Stomach (tissue), 4 donors: ENCODE results near the gene CAPN14.

Experiments used
- CTCF ChIP-seq, 7 experiments: fragments of 450-650 bp in 4 of 7; fragments of 200-600 bp in 3 of 7; sonication (generic) in 3 of 7; IDR thresholded peaks; one replicate each; pipeline ENCODE4 v1.5.1; 2016 to 2019; ENCODE audit warnings: antibody characterized with exemption in 7 of 7, control low read depth in 2 of 7, mild to moderate bottlenecking in 1 of 7
- EP300 ChIP-seq: sonication (generic); formaldehyde crosslinking; IDR thresholded peaks from one replicate; pipeline ENCODE4 v1.6.1; 2017; ENCODE audit warnings: antibody characterized with exemption
- POLR2A ChIP-seq, 4 donors: fragments of 450-650 bp; IDR thresholded peaks; one replicate each; pipeline ENCODE4 v1.6.1; 2016; ENCODE audit warnings: antibody characterized with exemption in 4 of 4, control low read depth in 2 of 4, mild to moderate bottlenecking in 1 of 4, moderate library complexity in 1 of 4
- POLR2AphosphoS5 ChIP-seq, 3 donors: sonication (generic); formaldehyde crosslinking; IDR thresholded peaks; one replicate each; pipeline ENCODE4 v1.6.1; 2016; ENCODE audit warnings: antibody characterized with exemption in 3 of 3

- no peak for TF ChIP-seq CTCF (IDR thresholded peaks at IDR 0.05)
- TF ChIP-seq POLR2A (IDR thresholded peaks at IDR 0.05) = no peak
- TF ChIP-seq EP300 = no peak
- TF ChIP-seq POLR2AphosphoS5 (IDR thresholded peaks at IDR 0.05) = no peak
Observed at GRCh38 chr2:31256611-31257382, 39.5 kb upstream of the CAPN14 start.
